ENCODE results near the gene CGB2.

GRCh38 chr19:49069026-49069425 is 37.3 kb downstream of the CGB2 start:
- TF ChIP-seq, protein P1, sequence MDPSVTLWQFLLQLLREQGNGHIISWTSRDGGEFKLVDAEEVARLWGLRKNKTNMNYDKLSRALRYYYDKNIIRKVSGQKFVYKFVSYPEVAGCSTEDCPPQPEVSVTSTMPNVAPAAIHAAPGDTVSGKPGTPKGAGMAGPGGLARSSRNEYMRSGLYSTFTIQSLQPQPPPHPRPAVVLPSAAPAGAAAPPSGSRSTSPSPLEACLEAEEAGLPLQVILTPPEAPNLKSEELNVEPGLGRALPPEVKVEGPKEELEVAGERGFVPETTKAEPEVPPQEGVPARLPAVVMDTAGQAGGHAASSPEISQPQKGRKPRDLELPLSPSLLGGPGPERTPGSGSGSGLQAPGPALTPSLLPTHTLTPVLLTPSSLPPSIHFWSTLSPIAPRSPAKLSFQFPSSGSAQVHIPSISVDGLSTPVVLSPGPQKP (IDR thresholded peaks at IDR 0.05; ENCODE audit: borderline replicate concordance, low read depth, low read length), result no peak
- TF ChIP-seq MAFK (IDR thresholded peaks at IDR 0.05; ENCODE audit: low read depth, low read length) (no peak), MXI1 (IDR thresholded peaks at IDR 0.05; ENCODE audit: borderline replicate concordance, low read depth, low read length) (no peak), RAD21 (IDR thresholded peaks at IDR 0.05; ENCODE audit: low read length) (no peak), NFE2L2 (IDR thresholded peaks at IDR 0.05; ENCODE audit: low read depth, low read length) (no peak), RCOR1 (IDR thresholded peaks at IDR 0.05; ENCODE audit: insufficient replicate concordance, low read length) (no peak), SMC3 (IDR thresholded peaks at IDR 0.05; ENCODE audit: low read depth, low read length) (no peak), POLR2A (IDR thresholded peaks at IDR 0.05; ENCODE audit: low read depth, low read length) (no peak), RFX5 (IDR thresholded peaks at IDR 0.05; ENCODE audit: low read depth, low read length) (no peak), USF2 (IDR thresholded peaks at IDR 0.05; ENCODE audit: low read depth, low read length) (no peak)
- TF ChIP-seq, protein P2, sequence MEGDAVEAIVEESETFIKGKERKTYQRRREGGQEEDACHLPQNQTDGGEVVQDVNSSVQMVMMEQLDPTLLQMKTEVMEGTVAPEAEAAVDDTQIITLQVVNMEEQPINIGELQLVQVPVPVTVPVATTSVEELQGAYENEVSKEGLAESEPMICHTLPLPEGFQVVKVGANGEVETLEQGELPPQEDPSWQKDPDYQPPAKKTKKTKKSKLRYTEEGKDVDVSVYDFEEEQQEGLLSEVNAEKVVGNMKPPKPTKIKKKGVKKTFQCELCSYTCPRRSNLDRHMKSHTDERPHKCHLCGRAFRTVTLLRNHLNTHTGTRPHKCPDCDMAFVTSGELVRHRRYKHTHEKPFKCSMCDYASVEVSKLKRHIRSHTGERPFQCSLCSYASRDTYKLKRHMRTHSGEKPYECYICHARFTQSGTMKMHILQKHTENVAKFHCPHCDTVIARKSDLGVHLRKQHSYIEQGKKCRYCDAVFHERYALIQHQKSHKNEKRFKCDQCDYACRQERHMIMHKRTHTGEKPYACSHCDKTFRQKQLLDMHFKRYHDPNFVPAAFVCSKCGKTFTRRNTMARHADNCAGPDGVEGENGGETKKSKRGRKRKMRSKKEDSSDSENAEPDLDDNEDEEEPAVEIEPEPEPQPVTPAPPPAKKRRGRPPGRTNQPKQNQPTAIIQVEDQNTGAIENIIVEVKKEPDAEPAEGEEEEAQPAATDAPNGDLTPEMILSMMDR (conservative IDR thresholded peaks at IDR 0.05; ENCODE audit: low read depth, low read length), result no peak

Data from IMR-90 (cell line).